Parietal lobe (tissue), 2 donors: ENCODE results near the gene IQGAP2. TPM values are rescaled to one million over a fixed set of nuclear protein-coding genes. Genes with fewer than 3 reads are reported as not detected.

ENCODE experiments used
- small RNA-seq: library from RNA; depleted of rRNA; stranded (forward); fragments of <200 nt; gene quantifications from one replicate; pipeline ENCODE3, GENCODE V24; 2014; ENCODE audit warnings: low replicate concordance
- total RNA-seq: library from RNA; depleted of rRNA; stranded (reverse); fragments of >200 nt; gene quantifications from one replicate; pipeline ENCODE4 v1.2.3, GENCODE V29; 2014

IQGAP2 gene, protein sequence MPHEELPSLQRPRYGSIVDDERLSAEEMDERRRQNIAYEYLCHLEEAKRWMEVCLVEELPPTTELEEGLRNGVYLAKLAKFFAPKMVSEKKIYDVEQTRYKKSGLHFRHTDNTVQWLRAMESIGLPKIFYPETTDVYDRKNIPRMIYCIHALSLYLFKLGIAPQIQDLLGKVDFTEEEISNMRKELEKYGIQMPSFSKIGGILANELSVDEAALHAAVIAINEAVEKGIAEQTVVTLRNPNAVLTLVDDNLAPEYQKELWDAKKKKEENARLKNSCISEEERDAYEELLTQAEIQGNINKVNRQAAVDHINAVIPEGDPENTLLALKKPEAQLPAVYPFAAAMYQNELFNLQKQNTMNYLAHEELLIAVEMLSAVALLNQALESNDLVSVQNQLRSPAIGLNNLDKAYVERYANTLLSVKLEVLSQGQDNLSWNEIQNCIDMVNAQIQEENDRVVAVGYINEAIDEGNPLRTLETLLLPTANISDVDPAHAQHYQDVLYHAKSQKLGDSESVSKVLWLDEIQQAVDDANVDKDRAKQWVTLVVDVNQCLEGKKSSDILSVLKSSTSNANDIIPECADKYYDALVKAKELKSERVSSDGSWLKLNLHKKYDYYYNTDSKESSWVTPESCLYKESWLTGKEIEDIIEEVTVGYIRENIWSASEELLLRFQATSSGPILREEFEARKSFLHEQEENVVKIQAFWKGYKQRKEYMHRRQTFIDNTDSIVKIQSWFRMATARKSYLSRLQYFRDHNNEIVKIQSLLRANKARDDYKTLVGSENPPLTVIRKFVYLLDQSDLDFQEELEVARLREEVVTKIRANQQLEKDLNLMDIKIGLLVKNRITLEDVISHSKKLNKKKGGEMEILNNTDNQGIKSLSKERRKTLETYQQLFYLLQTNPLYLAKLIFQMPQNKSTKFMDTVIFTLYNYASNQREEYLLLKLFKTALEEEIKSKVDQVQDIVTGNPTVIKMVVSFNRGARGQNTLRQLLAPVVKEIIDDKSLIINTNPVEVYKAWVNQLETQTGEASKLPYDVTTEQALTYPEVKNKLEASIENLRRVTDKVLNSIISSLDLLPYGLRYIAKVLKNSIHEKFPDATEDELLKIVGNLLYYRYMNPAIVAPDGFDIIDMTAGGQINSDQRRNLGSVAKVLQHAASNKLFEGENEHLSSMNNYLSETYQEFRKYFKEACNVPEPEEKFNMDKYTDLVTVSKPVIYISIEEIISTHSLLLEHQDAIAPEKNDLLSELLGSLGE (N-terminal part only)
- total RNA-seq: 25.0 TPM

DNA sequence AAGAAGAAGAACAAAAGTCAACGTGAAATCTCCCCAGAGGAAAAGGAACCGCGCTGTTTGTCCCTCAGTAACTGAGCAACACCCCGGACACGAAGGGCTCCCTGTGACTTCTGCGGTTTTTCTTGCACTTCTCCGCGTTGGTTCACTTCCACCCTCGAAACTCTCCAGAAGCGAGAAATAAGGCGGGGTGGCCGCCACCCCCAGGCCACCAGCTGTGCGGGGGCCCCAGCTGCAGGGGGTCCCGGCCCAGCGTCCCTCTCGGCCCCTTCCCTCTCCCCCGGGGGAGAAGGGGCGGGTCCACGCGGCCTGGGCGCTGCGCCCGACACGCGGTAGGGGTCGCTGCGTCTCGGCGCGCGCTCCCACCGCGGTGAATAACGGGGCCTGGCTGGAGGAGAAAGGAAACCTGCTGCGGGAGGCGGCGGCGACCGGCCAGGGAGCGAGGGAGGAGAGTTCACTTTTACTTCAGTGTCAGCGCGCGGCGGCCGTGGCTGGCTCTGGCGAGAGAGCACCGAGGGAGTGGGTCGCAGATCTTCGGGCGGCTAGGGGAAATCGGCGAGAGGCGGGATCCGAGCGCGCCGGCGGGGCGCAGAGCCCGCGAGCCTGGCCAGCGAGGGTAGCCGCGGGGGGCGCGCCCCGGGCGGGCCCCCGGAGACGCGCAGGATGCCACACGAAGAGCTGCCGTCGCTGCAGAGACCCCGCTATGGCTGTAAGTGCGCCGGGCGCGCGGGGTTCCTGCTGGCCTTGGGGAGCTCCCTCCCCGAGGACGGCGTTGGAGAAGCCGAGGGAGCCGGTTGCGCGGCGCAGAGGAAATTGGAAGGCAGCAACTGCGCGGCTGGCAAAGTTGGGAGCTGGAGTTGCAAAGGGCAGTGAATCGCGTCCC, at the start of gene IQGAP2:
Gene IQGAP2 (plus strand): TSS at position 400 of the 880 bp plus-strand sequence. CDS start 261 bp downstream, at position 661.

DNA sequence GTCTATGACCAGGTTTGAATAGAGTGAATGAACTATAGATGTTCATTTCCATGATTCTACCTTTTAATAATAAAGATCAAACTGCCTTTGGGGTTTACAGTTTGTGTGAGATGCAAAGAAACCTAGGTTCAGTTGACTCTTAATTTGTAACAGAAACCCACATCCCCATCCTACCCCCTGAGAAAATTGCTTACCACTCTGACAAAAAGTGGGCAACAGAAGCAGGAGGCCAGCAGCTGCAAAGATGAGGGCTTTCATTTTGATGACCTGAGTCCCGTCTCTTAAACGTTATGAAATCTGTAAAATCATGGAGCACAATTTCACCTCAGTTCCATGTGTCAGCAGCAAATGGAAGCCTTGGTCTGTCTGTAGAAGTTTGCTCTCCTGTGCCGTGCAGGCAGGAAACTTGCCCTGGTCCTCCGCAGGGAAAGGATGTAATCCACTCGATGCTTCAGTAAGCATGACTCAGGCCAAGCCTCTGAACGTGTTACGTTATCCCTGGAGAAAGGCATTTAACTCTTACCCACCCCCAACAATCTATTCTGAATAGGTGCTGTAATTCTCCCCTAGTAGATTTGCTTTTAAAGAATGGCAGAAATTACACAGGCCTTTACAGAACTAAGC, 220.0 kb downstream of the IQGAP2 start, which contains the start of gene F2RL2:
Gene F2RL2 (minus strand): TSS at position 431 of the 624 bp plus-strand sequence. CDS start 173 bp downstream, at position 258.

DNA sequence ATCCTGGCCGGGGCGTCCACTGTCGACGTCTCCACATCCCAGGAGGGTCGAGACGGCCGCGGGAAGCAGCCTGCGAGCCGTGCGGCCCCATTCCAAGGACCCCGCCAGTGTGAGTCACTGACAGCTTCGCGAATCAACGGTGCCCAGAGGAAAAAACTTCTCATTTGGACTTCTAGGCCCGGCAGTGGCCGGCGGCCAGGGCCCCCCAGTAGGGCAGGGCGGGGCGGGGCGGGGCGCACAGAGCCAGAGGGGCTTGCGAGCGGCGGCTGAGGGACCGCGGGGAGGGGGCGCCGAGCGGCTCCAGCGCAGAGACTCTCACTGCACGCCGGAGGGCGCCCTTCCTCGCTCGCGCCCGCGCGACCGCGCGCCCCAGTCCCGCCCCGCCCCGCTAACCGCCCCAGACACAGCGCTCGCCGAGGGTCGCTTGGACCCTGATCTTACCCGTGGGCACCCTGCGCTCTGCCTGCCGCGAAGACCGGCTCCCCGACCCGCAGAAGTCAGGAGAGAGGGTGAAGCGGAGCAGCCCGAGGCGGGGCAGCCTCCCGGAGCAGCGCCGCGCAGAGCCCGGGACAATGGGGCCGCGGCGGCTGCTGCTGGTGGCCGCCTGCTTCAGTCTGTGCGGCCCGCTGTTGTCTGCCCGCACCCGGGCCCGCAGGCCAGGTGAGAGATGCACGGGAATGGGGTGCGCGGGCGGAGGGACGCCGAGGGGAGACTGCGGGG, 312.8 kb downstream of the IQGAP2 start, which contains the start of gene F2R:
Gene F2R (plus strand): TSS at position 391 of the 720 bp plus-strand sequence. CDS start 182 bp downstream, at position 573.

Small RNA genes within 50 kb of the gene (small RNA-seq; reads per million reads assigned to genes)
- gene RF02154 (not detected), gene RF02155 (not detected)

Other genes with a start within 250 kb of the IQGAP2 start
- 0.31 TPM for gene F2RL2, start 220.1 kb downstream of the IQGAP2 start, total RNA-seq